ENCODE data around the gene DNMT3B.

The DNMT3B gene

DNA sequence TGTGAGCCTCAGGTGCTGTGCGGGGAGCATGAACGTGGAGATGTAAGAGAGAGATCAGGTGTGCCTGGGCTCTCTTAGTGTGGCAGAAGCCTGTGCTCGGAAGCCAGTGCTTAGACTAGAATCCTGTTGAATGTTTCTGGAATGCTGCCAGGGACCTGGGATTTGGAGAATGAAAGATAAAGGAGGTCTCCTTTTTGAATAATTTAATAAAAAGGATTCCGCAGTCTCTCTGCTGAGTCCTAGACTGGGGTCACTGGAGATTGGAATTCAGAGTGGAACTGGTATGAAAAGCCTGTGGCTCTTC is 77.7 kb downstream of the DNMT3B start:
- H3K27ac Mint-ChIP-seq: no peak overlapping the region
- H3K27me3 Mint-ChIP-seq (ENCODE audit: low read depth): no peaks in the 10 kb centered on the region
- H3K9me3 Mint-ChIP-seq: no peaks in the 10 kb centered on the region
- H3K36me3 Mint-ChIP-seq (ENCODE audit: low read depth): peaks cover 46% of the 10 kb centered on the region
- H3K4me3 Mint-ChIP-seq: no peak overlapping the region
- peaks cover 35% of the 10 kb centered on the region for H3K4me1 Mint-ChIP-seq (ENCODE audit: low read depth)

DNA sequence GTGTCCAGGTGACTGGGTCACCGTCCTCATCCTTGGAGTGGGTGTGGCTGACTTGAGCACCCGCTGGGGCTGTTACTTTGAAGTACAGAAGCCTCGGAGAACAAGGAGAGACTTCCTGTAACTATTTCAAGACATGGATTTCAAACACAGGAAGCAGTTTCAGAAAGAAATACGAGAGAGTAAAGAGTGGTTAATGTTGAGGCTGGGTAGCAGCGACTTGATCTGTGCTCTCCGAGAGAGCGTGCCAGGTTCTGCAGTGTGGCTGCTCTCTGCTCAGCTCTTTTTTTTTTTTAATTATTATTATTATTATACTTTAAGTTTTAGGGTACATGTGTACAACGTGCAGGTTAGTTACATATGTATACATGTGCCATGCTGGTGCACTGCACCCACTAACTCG is 79.0 kb downstream of the DNMT3B start:
- peak overlapping the region; percentile 80 for H3K27ac Mint-ChIP-seq
- H3K36me3 Mint-ChIP-seq (ENCODE audit: low read depth): peaks cover 45% of the 10 kb centered on the region
- no peaks in the 10 kb centered on the region for H3K9me3 Mint-ChIP-seq
- H3K4me1 Mint-ChIP-seq (ENCODE audit: low read depth): peaks cover 34% of the 10 kb centered on the region
- peak overlapping the region; percentile 73 for H3K4me3 Mint-ChIP-seq
- no peaks in the 10 kb centered on the region for H3K27me3 Mint-ChIP-seq (ENCODE audit: low read depth)

DNA sequence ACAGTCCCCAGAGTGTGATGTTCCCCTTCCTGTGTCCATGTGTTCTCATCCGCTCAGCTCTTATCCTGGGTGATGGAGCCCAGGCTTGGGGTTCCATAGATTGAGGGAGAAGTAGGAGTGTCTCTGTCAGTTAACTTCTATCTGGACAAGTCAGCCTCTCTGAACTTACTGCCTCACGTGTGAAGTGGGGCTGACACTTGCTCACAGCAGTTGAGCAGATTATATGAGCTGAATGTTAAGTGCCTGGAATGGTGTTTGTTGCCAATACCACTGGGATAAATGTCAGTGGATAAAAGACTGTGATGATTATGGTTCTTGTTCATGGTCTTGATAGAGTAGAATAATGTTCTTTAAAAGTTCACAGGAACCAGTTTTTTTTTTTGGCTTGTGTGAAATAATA is 79.4 kb downstream of the DNMT3B start:
- Mint-ChIP-seq H3K27me3 (ENCODE audit: low read depth) (no peaks in the 10 kb centered on the region), H3K4me3 (no peak overlapping the region), H3K27ac (no peak overlapping the region), H3K36me3 (ENCODE audit: low read depth) (peaks cover 45% of the 10 kb centered on the region), H3K9me3 (no peaks in the 10 kb centered on the region), H3K4me1 (ENCODE audit: low read depth) (peaks cover 30% of the 10 kb centered on the region)

DNA sequence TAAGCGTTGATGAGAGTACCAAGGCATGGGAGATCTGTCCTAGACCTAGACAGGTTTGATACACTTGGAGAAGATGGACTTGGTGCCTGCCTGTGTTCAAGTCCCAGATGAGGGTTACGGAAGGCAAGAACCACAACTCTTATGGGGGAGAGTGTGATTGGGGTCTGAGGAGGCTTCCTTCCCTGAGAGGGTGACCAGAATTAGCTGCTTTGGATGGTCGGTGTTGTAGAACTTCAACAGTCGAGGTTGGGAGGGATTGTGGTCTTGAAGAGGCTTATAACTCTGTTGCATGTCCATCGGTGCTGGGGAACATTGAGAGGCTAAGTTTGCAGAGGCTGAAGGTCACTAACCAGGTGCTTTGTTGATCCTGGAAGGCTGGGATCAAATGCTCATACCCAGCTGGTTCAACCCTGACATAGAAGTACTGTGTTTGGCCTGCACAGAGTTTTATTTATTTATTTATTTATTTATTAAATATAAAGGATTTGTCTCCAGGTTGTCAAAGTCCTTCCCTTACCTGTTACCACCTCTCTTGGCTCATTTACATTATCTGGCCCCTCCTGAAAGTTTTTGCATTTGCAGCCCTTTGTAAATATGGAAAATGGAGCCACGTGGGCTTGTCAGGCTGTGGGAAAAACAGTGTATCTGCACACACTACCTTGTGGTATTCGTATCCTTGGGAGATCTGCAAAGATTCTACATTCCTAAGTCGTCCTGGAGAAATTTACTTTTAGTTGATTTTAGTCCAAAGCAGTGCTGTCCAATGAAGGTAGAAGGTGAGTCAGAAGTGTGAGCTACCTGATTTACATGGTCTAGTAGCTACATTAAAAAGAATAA is 80.7 kb downstream of the DNMT3B start:
- H3K4me3 Mint-ChIP-seq: no peak overlapping the region
- H3K9me3 Mint-ChIP-seq: no peaks in the 10 kb centered on the region
- H3K27me3 Mint-ChIP-seq (ENCODE audit: low read depth): no peaks in the 10 kb centered on the region
- H3K36me3 Mint-ChIP-seq (ENCODE audit: low read depth): peaks cover 51% of the 10 kb centered on the region
- H3K27ac Mint-ChIP-seq: peak overlapping the region; percentile 4
- peaks cover 25% of the 10 kb centered on the region for H3K4me1 Mint-ChIP-seq (ENCODE audit: low read depth)

DNA sequence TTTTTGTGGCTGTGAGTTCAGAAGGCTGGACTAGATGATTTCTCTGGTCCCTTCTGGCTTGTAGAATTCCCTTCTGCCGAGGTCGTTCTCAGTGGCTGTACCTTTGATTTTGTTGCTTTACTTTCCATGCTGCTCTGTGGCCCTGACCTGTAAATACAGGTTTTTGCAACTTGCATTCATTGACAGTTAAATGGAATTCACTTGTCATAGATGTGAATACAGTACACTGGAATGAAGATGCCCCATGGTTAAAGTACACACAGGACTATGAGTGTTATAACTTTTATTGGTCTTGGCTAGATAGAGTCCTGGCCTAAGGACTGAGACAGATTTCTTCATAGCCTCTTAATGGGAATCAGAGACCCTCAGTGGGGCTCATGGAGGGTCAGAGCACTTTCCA is 83.6 kb downstream of the DNMT3B start:
- Mint-ChIP-seq H3K27ac (no peak overlapping the region), H3K4me1 (ENCODE audit: low read depth) (peaks cover 13% of the 10 kb centered on the region)

DNA sequence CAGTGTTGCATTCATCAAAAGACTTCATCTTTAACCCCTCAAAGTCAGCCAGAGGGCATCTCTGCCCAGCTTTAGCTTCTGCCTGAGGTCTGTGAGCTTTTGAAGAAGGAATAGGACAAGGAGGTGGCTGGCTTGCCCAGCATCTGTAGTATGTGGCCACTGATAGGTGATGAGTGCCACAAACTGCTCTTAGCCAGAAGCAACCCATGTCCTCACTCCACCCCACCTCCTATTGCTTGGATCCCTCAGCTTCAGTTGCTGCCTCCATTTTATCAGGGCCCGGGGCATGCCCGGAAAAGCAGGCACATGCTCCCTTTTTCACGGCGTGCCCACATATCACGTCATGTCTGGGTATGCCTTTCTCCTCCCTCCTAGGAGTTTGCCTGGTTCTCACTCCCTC is 84.7 kb downstream of the DNMT3B start:
- H3K4me3 Mint-ChIP-seq: no peak overlapping the region
- no peak overlapping the region for H3K27ac Mint-ChIP-seq

More for the DNA sequence above, 83.6 kb downstream of the DNMT3B start:
- Mint-ChIP-seq H3K9me3 (no peaks in the 10 kb centered on the region), H3K36me3 (ENCODE audit: low read depth) (peaks cover 44% of the 10 kb centered on the region), H3K4me3 (no peak overlapping the region), H3K27me3 (ENCODE audit: low read depth) (no peaks in the 10 kb centered on the region)

DNA sequence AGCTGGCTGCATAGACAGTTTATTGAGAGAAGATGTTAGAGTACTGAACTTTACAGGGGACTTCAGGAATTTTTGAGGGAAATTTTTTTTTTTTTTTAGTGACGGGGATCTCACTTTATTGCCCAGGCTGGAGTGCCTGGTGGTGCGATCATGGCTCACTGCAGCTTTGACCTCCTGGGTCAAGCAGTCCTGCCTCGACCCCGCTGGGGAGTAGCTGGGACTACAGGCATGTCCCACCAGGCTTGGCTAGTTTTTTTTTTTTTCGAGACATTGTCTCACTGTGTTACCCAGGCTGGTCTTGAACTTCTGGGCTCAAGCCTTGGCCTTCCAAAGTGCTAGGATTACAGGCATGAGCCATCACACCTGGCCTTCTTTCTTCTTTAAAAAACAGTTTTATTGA is 85.8 kb downstream of the DNMT3B start:
- no peak overlapping the region for H3K4me3 Mint-ChIP-seq
- H3K27me3 Mint-ChIP-seq (ENCODE audit: low read depth): no peaks in the 10 kb centered on the region
- no peaks in the 10 kb centered on the region for H3K9me3 Mint-ChIP-seq
- H3K27ac Mint-ChIP-seq: no peak overlapping the region
- H3K4me1 Mint-ChIP-seq (ENCODE audit: low read depth): peaks cover 4% of the 10 kb centered on the region
- H3K36me3 Mint-ChIP-seq (ENCODE audit: low read depth): peaks cover 41% of the 10 kb centered on the region

More for the DNA sequence above, 84.7 kb downstream of the DNMT3B start:
- peaks cover 39% of the 10 kb centered on the region for H3K36me3 Mint-ChIP-seq (ENCODE audit: low read depth)
- H3K4me1 Mint-ChIP-seq (ENCODE audit: low read depth): peaks cover 7% of the 10 kb centered on the region
- no peaks in the 10 kb centered on the region for H3K9me3 Mint-ChIP-seq
- no peaks in the 10 kb centered on the region for H3K27me3 Mint-ChIP-seq (ENCODE audit: low read depth)

DNA sequence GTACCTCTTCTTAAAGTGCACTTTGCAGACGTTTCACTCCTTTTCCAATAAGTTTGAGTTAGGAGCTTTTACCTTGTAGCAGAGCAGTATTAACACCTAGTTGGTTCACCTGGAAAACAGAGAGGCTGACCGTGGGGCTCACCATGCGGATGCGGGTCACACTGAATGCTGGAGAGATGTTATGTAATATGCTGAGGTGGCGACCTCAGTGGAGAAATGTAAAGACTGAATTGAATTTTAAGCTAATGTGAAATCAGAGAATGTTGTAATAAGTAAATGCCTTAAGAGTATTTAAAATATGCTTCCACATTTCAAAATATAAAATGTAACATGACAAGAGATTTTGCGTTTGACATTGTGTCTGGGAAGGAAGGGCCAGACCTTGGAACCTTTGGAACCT is 86.7 kb downstream of the DNMT3B start:
- Mint-ChIP-seq H3K9me3 (no peaks in the 10 kb centered on the region), H3K27ac (no peak overlapping the region), H3K36me3 (ENCODE audit: low read depth) (peaks cover 43% of the 10 kb centered on the region), H3K4me3 (no peak overlapping the region), H3K4me1 (ENCODE audit: low read depth) (peaks cover 2% of the 10 kb centered on the region), H3K27me3 (ENCODE audit: low read depth) (no peaks in the 10 kb centered on the region)

DNA sequence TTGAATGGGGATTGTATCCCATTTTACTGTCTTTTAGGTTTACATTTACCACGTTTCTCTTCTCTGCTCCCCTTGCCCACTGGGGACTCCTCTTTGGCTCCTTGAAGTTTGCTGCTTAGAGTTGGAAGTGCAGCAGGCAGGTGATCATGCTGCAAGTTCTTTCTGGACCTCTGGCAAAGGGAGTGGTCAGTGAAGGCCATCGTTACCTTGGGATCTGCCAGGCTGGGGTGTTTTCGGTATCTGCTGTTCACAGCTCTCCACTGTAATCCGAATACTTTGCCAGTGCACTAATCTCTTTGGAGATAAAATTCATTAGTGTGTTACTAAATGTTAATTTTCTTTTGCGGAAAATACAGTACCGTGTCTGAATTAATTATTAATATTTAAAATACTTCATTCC is 87.4 kb downstream of the DNMT3B start:
- Mint-ChIP-seq H3K27me3 (ENCODE audit: low read depth) (no peaks in the 10 kb centered on the region), H3K4me3 (no peak overlapping the region), H3K36me3 (ENCODE audit: low read depth) (peaks cover 44% of the 10 kb centered on the region), H3K4me1 (ENCODE audit: low read depth) (peaks cover 2% of the 10 kb centered on the region), H3K9me3 (no peaks in the 10 kb centered on the region), H3K27ac (no peak overlapping the region)

DNA sequence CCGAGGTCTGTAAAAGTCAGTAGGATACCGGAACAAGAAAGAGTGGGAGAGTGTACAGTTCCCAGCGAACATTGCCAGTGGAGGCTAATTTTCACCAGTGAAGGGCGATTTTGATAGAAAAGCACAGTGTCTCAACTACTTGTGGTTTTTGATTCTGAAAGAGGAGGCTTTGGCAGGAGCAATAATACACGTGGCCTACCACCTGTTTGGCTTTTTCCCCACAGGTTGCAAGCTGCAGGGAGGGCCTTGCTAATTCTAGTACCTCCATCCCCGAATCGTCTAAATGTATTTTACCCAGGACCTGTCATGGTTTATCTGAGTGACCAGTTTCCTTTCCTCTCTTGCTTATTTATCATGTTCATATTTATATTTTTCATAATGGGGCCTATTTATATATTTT is 93.2 kb downstream of the DNMT3B start:
- H3K36me3 Mint-ChIP-seq (ENCODE audit: low read depth): peaks cover 29% of the 10 kb centered on the region
- no peak overlapping the region for H3K4me3 Mint-ChIP-seq
- peaks cover 12% of the 10 kb centered on the region for H3K4me1 Mint-ChIP-seq (ENCODE audit: low read depth)
- no peak overlapping the region for H3K27ac Mint-ChIP-seq
- no peaks in the 10 kb centered on the region for H3K9me3 Mint-ChIP-seq
- no peaks in the 10 kb centered on the region for H3K27me3 Mint-ChIP-seq (ENCODE audit: low read depth)

DNA sequence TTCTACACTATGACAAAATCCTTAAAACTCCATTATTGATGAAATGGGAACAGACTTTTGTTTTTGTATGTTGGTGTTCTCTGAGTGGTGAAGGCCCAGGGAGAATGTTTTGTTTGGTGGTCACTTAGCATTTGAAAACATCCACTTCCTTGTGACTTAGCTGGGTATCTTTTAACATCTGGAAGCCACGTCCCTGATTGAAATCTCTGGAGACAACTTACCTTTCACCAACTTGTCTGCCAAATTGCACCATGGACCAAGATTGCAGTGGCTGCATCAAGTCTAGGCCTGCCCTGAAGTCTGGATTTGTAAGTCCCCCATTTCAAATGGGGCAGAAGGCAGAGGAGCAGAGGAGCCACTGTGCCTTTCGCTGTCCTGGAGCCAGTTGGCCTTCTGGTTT is 96.0 kb downstream of the DNMT3B start:
- Mint-ChIP-seq H3K9me3 (no peaks in the 10 kb centered on the region), H3K4me3 (no peak overlapping the region), H3K27me3 (ENCODE audit: low read depth) (no peaks in the 10 kb centered on the region), H3K27ac (no peak overlapping the region), H3K36me3 (ENCODE audit: low read depth) (peaks cover 17% of the 10 kb centered on the region), H3K4me1 (ENCODE audit: low read depth) (peaks cover 12% of the 10 kb centered on the region)
